Adrenal gland (tissue), 12 donors: Measurements from ENCODE around the gene FKBP2. TPM values are rescaled to one million over a fixed set of nuclear protein-coding genes. Genes with fewer than 3 reads are reported as not detected.
A peak's percentile ranks its signal among the peaks of the same experiment; 100 is the strongest.

Source experiments
- DNase-seq, 7 donors: peaks; one replicate each; pipeline ENCODE4 v3.0.0-alpha.2; 2019 to 2020
- H3K27ac ChIP-seq, 5 donors: fragments of 200-600 bp; sonication (generic) in 4 of 5; 1 replicate in 3 of 5; 2 replicates in 2 of 5; pipeline versions ENCODE4 v1.5.1 to v1.8.0; 2016 to 2020; ENCODE audit warnings: mild to moderate bottlenecking in 1 of 5
- H3K27me3 ChIP-seq: fragments of 200-600 bp; 2 replicates; pipeline ENCODE4 v1.8.0; 2021
- H3K36me3 ChIP-seq, 2 donors: fragments of 200-600 bp; replicated peaks in 1 of 2; 1 replicate in 1 of 2; 2 replicates in 1 of 2; pipeline versions ENCODE4 v1.5.1 to v1.8.0; 2018 to 2022
- H3K4me1 ChIP-seq, 2 donors: fragments of 200-600 bp; replicated peaks in 1 of 2; 1 replicate in 1 of 2; 2 replicates in 1 of 2; pipeline versions ENCODE4 v1.5.1 to v1.8.0; 2018 to 2021
- H3K4me3 ChIP-seq, 4 donors: fragments of 200-600 bp; sonication (generic) in 3 of 4; one replicate each; pipeline ENCODE4 v1.5.1; 2016 to 2018
- H3K9me3 ChIP-seq, 3 donors: fragments of 200-600 bp; sonication (generic) in 1 of 3; replicated peaks in 1 of 3; 1 replicate in 2 of 3; 2 replicates in 1 of 3; pipeline versions ENCODE4 v1.5.1 to v1.8.0; 2016 to 2021
- CTCF ChIP-seq, 6 experiments: fragments of 450-650 bp in 4 of 6; fragments of 200-600 bp in 2 of 6; sonication (generic) in 1 of 6; IDR thresholded peaks; 1 replicate in 5 of 6; 2 replicates in 1 of 6; pipeline versions ENCODE4 v1.5.1 to v1.8.0; 2016 to 2021; ENCODE audit warnings: antibody characterized with exemption in 6 of 6, mild to moderate bottlenecking in 2 of 6, moderate library complexity in 1 of 6
- POLR2A ChIP-seq, 2 donors: fragments of 450-650 bp; IDR thresholded peaks; one replicate each; pipeline ENCODE4 v1.6.1; 2017; ENCODE audit warnings: antibody characterized with exemption in 2 of 2, mild to moderate bottlenecking in 2 of 2, moderate library complexity in 1 of 2
- WGBS, 4 donors: extraction: QIAGEN DNeasy Blood & Tissue Kit in 2 of 4; methylation state at CpG; one replicate each; pipeline versions ENCODE4 v1.1.5 to v1.1.7; 2013 to 2017; 5-methylcytosine and 5-hydroxymethylcytosine counted together
- intact Hi-C, 2 donors: fragments of 100-400 bp; cut with DNase I; formaldehyde crosslinking; loops; one replicate each; pipeline versions ENCODE4 v1.14.1 to v1.15.0; 2022 to 2023
- polyA plus RNA-seq, 3 donors: library from polyadenylated mRNA; stranded (reverse); fragments of 200-250 nt in 2 of 3; fragments of 350-450 nt in 1 of 3; fragmentation: Illumina TruSeq in 1 of 3; extraction: RNeasy Lipid Tissue Mini Kit (QIAGEN cat#74804) in 1 of 3; gene quantifications; one replicate each; pipeline ENCODE4 v1.2.3, GENCODE V29; 2013 to 2014
- total RNA-seq, 9 donors: library from RNA; depleted of rRNA in 4 of 9; stranded (reverse); fragments of >200 nt in 4 of 9; fragments of 120-200 nt in 1 of 9; fragmentation: NEBNext Ultra II Directional in 1 of 9; extraction: Animal tissue kit (Norgen Biotek cat#: 25700) in 1 of 9; gene quantifications; one replicate each; pipeline versions ENCODE4 v1.1.0 to v1.2.4, GENCODE V29; 2013 to 2023
- donor health status: healthy with polysubstance abuse.
- donor health status: Bipolar disorder and iron deficiency.
- donor health status: DM: yes; HTN: yes; CAD: no.
- donor health status: DM: no; HTN: no; CAD: no.
- donor health status: DM: no; HTN: no; CAD: no.
- donor health status: DM: yes; HTN: yes; CAD: no.

Gene FKBP2
- total and polyA plus RNA-seq, 12 donors = 76.1 to 812 (median 106) TPM

- peaks cover 32 to 44% of the 10 kb centered on the region in 2 donors for H3K4me1 ChIP-seq
Measured at GRCh38 chr11:64246871-64247728, 6.2 kb downstream of the FKBP2 start, which contains the start of gene PPP1R14B. TSS of gene PPP1R14B (minus strand) at chr11:64246943. CDS start at chr11:64246673, 270 bp downstream.

GRCh38 chr11:64247729-64248531 is 7.0 kb downstream of the FKBP2 start:
- no peak for TF ChIP-seq CTCF (IDR thresholded peaks at IDR 0.05)
- no peak for TF ChIP-seq POLR2A (IDR thresholded peaks at IDR 0.05)
- Histone ChIP-seq H3K27ac (peak overlapping the region in 4 of 5 donors; percentile 68 to 90 (median 87)), H3K36me3 (peaks cover 0 to 12% of the 10 kb centered on the region in 2 donors), H3K4me3 (peak overlapping the region in 2 of 4 donors; percentile 72 to 82), H3K9me3 (no peaks in the 10 kb centered on the region), H3K4me1 (peaks cover 32 to 44% of the 10 kb centered on the region in 2 donors), H3K27me3 (no peaks in the 10 kb centered on the region)
- peak in 2 of 7 donors; percentile 32 to 33 for DNase-seq
- intact Hi-C loops = no loop called here
- WGBS, 4 donors = 33 to 44% (median 41%) methylated on average over 28 to 31 of the region's 31 CpGs

More at GRCh38 chr11:64246871-64247728, 6.2 kb downstream of the FKBP2 start, which contains the start of gene PPP1R14B:
- Histone ChIP-seq H3K9me3 (no peaks in the 10 kb centered on the region), H3K27ac (peak within 1 kb of the TSS; percentile 85 to 90 (median 87)), H3K4me3 (peak within 1 kb of the TSS; percentile 72 to 82 (median 76)), H3K27me3 (no peaks in the 10 kb centered on the region), H3K36me3 (peaks cover 0 to 12% of the 10 kb centered on the region in 2 donors)
- peak in 4 of 6 experiments; percentile 13 to 27 (median 24) for TF ChIP-seq CTCF (IDR thresholded peaks at IDR 0.05)
- peak in 1 of 2 donors; percentile 18 for TF ChIP-seq POLR2A (IDR thresholded peaks at IDR 0.05)
- intact Hi-C loops = no loop called here
- DNase-seq = peak; percentile 87 to 92 (median 90)
- WGBS, 4 donors = 0% methylated on average over 19 to 74 of the region's 74 CpGs

GRCh38 chr11:64248578-64248977 is 7.7 kb downstream of the FKBP2 start:
- WGBS, 4 donors = 64 to 80% (median 75%) methylated on average over 4 to 7 of the region's 7 CpGs
- peak in 1 of 7 donors; percentile 17 for DNase-seq
- intact Hi-C loops = no loop called here
- TF ChIP-seq CTCF (IDR thresholded peaks at IDR 0.05) (no peak), POLR2A (IDR thresholded peaks at IDR 0.05) (no peak)
- H3K4me1 ChIP-seq = peaks cover 37 to 45% of the 10 kb centered on the region in 2 donors
- no peaks in the 10 kb centered on the region for H3K27me3 ChIP-seq
- no peak overlapping the region for H3K27ac ChIP-seq
- peaks cover 0 to 7% of the 10 kb centered on the region in 2 donors for H3K36me3 ChIP-seq
- H3K9me3 ChIP-seq = no peaks in the 10 kb centered on the region
- H3K4me3 ChIP-seq = no peak overlapping the region

GRCh38 chr11:64249038-64249437 is 8.1 kb downstream of the FKBP2 start:
- Histone ChIP-seq H3K9me3 (no peaks in the 10 kb centered on the region), H3K36me3 (peaks cover 0 to 4% of the 10 kb centered on the region in 2 donors), H3K4me1 (peaks cover 40 to 49% of the 10 kb centered on the region in 2 donors), H3K27me3 (no peaks in the 10 kb centered on the region), H3K4me3 (no peak overlapping the region), H3K27ac (no peak overlapping the region)
- 60 to 90% (median 86%) methylated on average over 1 to 4 of the region's 4 CpGs for WGBS, 4 donors
- intact Hi-C loops = no loop called here
- no peak for DNase-seq
- no peak for TF ChIP-seq POLR2A (IDR thresholded peaks at IDR 0.05)
